ENCODE measurements around the gene SORBS1.

The SORBS1 gene

DNA sequence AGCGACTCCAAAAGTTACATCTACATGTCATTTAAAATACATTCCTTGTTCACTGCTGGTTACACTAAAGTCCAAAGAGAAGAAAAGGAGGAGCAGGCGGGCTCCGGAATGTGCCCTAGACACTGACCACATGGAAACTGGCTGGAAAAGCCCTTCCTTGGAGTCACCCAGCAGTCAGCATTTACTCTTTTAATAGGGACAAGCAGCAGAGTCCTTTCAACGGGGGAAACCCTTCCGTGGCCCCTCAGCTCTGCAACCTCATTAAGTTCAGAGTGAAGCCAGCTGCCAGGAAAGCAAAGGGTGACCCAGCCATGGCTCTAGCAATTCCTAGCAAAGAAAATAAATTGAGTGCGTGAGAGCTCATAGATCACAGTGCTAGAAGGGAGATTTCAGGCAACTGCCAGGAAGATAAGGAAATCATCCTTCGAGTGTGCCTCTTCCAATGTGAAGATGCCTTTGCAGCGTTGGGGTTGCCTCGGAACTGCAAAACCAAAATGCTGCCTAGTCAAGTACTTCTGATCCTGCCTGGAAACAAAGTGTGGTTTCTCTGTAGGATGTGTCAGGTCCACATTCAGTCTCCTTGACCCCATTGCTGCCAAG lies 101.6 kb downstream of the SORBS1 start:
- no peak for DNase-seq (ENCODE audit: low read depth)

DNA sequence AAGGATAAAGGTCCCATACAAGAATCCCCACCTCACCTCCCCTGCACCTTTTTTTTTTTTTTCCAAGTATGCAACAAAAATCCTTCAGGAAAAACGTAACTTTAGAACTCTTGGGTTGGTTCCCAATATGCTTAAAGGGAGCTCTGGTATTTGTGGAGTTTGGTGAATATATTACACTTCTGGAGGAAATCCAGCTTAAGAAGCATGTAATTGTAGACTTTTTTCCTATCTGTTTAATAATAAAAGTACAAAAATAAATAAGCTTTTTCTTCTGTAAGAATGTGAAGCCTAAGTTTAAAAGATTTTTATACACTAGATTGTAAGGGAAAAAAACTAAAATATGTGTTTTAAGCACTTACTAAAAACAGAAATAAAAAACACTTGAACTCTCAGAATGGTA lies 102.3 kb downstream of the SORBS1 start:
- DNase-seq (ENCODE audit: low read depth): no peak

DNA sequence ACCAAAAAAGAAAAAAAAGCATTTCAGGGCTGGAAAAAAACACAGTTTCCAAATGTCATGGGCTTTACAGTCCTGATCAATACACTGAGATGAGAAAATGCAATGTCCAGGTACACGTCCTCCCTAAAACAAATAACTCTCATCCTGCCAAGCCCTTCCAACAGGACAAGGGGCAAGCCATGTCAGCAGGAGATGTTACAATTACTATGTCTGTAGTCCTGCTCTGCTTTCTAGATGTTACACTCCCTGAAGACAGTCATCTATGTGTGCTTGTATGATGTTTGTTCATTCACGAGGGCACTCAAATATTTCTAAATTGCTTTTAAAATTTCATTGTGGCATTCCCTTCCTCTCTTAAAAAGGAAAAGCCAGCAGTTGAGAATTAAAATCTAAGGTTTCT lies 103.2 kb downstream of the SORBS1 start:
- DNase-seq (ENCODE audit: low read depth): no peak

DNA sequence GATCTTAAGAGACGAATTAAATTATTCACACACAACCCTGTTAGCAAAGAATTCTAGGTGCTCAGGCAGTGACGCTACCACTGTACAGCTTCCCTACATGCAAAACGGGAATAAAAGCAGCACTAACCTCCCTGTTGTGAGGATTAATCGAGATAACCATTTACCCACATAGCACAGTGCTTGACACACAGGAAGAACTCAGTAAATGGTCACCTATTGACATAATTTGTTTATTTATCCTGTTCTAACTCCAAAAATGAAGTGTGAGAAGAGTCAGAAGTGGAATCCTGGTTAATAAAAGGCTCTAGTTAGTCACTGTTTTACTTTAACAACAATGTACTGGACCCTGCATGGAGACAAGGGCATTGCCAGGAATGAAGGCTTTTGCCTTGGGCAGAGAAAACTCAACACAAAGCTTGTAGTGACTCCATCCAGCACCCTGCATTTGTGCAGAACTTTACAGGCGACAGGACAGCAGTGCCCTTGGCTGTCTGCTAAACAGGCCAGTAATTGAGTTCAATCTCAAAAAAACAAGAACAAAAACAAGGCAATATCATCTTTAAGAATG lies 103.8 kb downstream of the SORBS1 start:
- DNase-seq (ENCODE audit: low read depth): no peak

DNA sequence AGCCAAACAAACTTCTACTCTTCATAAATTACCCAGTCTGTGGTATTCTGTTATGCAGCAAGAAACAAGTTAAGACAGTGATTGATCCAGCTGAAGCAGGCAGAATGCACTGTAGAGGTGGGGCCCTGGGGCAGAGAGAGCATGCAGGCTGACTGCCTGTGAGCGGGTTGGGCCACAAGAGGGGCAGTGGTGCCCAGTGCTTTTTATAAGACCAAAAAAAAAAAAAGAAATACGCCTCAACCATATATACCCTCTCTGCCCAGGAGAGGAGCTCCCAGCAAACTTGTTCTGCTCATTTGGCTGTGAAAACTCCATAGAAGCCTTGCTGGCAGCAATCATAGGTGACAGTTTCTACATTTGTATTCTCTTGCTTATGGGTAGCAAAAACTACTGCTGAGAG lies 104.7 kb downstream of the SORBS1 start:
- no peak for DNase-seq (ENCODE audit: low read depth)

DNA sequence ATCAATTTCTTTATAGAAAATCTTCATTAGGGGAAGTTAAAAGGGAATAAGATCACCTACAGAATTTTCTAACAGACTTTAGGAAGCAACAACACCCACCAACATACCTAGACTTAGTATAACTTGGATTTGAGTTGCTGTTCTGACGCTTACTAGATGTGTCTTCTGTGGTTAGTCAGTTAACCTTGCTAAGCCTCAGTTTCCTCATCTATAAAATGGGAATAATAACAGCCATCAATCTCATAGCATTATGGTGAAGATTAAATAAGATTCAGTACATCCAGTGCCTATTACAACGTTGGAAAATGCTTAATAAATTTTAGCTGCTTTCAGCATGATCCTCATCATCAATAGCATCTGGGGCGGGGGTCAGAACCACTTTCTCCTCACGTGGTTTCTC lies 106.2 kb downstream of the SORBS1 start:
- no peak for DNase-seq (ENCODE audit: low read depth)

DNA sequence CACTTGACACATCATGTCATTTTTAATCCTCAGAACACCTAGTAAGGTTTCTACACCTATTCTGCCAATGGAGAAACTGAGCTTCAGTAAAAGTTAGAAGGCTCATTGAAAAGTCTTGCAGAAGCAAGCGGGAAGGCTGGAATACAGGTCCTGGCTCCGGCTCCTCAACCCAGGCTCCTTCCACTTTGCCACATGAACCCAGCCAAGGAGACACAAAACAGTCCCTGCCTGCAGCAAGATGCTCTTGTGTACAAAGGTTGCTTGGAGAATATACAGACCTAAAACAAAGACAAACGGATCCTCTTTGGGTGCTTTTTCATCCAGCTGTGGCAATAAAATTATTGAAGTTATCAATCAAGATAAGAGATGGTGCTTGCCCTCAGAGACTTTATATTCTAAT lies 106.8 kb downstream of the SORBS1 start:
- no peak for DNase-seq (ENCODE audit: low read depth)

DNA sequence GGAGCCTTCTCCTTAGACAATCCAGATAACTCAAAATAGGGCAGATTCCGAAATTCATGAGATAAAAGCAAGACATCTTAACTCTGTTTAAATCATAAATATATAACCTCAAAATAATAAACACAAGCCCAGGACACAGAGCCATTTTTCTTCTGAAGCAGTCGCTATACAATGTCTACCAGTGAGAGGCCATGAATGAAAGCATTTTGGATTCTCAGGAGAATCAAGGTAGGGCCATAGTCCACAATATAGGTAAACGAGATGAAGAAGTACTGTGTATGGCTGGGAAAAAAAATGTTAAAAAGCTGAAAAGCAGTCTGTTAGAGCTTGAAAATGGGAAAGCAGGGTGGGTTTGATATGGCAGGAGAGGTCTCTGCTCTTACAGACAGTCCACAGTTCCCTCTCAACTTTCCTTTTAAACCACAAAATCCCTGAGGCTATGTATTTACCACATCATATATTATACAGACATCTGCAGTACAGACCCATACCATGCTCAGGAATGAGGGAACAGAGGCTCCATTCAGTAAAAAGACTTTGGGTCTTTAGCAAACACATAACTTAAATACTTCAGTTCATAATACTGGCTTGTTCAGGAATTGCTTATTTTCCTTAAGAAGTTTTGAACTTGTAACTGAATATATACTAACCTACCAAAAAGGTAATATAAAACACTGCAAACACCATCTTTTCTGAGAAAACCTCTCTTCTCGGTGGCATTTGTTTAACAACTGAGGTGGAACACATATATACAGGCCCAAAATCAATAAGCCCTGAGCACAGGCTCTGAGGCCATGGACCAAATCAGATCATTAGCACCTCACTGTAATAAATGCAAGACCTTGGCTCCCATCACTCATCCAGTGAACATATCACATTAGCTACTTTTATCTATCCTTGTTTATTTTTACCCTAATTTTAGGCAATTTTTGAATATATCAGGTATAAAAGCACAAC lies 109.3 kb downstream of the SORBS1 start:
- DNase-seq (ENCODE audit: low read depth): no peak

DNA sequence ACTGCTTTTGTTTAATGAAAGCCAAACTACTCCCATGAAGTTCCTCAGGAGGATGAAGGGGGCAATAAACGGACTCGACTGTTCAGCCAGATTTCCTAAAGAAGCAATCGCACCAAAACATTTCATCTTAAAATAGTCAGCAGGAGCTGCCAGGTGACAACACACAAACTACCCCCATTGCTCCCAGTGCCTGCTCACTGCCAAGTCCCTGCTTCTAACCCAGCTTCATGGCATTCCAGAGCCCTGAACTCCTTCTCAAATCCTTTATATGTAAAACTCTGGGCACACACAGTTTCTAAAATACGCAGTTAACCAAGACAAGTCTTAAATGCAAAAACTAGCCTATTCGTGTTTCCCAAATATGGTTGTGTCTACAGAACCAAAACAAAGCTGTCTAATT lies 110.0 kb downstream of the SORBS1 start:
- no peak for DNase-seq (ENCODE audit: low read depth)

DNA sequence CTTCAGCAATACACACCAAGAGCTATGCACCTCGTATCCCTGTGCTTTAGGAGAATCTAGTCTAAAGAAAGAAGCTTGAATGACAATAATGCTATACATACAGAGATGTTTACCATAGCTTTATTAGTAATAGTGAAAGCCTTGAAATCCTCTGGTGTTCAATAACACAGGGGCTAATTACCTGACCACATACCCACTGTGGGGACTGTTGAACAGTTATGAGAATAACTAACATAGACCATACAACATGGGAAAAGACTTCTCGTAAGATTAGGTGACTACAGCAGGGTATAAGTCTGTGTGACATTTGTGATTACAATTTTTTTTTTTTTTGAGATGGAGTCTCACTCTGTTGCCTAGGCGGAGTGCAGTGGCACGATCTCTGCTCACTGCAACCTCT lies 111.0 kb downstream of the SORBS1 start:
- no peak for DNase-seq (ENCODE audit: low read depth)

DNA sequence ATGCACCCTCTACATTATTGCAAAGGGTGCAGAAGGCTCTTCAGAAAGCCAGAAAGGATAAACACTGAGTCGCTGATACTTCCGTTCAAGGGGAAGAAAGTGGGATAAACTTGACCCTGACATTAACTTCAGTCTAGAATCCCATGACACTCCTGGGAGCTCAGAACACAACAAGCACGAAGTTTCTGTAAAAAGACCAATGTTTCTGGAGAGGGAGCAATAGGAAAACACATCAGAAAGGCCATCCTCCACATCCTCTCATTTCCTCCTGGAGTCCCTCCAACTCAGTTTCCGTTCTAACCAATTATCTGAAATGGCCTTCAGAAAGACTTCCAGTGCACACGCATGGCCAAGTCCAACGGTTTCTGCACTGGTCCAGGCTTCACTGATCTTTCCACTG lies 113.5 kb downstream of the SORBS1 start:
- DNase-seq (ENCODE audit: low read depth): no peak

DNA sequence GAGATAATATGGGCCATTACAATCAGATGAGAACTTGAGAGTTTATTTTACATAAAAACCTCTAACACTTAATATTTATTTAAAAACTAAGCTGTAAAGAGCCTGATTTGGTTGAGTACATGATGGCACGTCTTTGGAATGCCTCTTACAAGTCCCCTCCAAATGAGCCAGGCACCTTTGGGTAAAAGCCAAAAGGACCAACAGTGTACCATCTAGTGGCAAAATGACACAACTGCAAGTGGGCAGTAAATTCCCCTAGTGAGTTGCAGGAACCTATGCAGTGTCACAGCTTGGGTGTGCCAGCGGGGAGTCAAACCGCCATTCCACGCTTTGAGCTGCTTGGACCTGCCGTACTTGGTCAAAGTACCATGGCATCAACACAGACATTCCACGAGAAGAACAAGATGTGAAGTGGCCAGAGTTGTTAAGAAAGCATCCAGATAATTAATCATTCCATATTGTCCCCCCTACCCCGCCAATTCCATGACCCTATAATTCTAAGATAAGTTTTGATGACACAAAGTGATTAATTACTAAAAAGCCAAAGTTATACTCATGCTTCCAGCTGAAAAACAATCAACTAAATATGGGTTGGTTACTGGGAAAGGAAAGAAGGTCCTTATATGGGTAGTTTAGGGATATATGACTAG lies 115.2 kb downstream of the SORBS1 start:
- peak; percentile 41 for DNase-seq (ENCODE audit: low read depth)

DNA sequence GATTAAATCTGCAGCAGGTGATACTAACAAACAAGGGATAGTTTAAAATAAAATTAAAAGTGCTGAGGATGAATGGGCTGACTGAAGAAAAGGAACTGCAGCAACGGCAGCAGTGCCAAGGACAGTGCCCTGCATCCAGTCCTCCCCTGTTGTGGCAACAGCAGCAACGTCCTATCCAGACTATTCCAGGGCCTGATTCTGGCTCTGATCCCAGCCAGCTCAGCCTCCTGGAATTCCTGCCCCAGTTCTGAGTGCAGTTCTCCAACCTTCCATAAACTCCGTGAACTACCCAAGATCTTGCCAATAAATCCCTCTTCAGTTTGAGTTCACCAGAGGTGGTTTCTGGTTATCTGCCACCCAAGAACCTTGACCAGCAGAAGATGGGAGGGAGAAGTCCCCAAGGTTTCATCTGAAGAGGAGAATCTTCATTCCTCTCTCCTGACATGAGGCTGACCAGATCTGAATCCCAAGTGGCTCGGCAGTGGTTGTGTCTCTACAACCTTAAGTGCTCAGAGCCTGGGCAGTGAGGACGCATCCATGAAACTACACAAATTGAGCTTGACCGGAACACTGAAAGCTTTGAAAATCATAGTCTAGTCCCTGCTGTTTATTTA lies 115.8 kb downstream of the SORBS1 start:
- DNase-seq (ENCODE audit: low read depth): peak; percentile 53

DNA sequence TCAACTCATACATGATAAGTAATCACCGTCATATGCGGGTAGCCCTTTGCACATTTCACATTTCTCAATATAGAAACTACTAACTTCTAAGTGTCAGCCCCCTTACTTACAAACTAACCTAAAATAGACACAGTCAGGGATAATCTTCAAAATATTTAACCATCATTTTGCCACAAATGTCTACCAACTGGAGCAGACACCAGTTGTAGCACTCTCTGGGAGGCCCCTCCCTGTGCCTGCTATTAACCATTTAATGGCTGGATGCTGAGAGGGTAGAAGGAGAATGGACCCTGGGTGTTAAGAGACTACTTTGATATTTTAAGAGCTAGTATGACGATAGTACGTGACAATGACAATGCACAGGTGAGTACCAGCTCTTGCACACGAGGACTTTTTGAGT lies 116.4 kb downstream of the SORBS1 start:
- DNase-seq (ENCODE audit: low read depth): no peak

DNA sequence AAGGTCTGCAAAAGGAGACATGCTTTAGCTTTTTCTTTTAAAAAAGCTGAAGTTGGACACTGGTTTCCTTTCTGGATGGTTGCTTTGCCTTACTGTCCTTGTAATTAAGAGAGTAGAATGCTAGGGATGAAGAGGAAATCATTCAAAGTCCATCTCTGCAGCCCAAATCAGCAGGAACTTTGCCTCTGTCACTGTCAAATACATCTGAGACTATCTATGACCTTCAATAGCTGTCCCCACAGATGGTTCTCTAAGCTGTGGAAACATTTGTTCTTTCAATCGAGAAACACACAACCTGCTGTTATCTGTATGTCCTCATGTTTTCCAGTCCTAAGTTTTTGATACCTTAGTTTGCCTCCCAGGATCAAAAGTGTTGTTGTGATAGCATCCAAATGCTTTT lies 117.5 kb downstream of the SORBS1 start:
- no peak for DNase-seq (ENCODE audit: low read depth)

DNA sequence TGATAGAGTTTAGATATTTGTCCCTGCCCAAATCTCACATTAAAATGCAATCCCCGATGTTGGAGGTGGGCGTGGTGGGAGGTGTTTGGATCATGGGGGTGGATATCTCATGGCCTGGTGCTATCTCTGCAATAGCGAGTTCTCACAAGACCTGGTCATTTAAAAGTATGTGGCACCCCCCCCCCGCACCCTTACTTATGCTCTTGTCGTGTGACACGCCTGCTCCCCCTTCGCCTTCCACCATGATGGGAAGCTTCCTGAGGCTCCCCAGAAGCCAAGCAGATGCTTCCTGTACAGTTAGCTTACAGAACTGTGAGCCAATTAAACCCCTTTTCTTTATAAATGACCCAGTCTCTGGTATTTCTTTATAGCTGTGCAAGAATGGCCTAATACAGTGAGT lies 118.8 kb downstream of the SORBS1 start:
- DNase-seq (ENCODE audit: low read depth): no peak

DNA sequence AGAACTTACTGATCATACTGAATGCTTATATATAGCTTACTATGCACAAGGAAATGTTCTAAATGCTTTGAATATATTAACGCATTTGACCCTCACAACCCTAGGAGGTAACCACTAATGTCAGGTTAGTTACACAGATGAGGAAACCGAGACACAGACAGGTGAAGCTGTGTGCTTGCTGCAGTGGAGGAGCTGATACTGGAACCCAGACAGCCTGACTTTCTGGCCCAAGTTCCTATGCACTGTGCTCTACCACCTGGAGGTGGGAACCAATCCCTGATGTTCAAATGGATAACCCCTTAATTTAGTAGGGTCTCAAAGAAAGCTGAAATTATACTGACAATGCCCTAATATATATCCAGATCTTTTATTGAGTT lies 119.6 kb downstream of the SORBS1 start:
- DNase-seq (ENCODE audit: low read depth): no peak

DNA sequence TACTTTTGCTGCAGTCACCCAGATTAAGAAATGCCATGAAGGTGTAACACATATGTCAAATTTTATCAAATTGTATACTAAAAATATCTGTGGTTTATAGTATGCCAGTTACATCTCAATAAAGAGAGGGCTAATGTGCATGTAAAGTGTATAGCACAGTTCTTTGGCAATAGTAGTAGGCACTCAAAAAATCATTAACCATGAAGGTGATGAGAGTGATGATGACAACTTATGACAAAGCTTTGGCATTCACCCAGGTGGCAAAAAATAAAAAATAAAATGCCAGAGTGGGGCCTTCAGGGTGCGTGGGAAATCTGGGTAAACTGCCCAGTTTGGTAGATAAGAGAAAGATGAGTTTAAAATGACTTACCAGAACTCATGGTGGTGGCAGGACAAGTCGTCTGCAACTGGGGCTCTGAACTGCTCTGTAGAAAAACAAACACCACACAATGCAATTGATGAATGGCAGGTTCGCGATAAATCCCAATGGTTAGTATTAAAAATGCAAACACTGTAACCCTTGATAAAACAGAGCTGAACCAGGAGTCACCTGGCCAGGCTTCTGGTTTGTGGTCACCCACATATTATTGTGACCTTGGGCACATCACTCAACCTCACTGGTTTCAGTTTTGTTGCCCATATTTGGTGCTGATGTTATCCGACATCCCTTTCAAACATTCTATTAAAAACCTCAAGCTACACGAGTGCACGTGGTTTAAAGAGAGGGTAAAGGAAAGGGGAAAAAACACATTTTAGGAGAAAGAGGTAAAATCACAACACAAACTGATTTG lies 120.2 kb downstream of the SORBS1 start:
- no peak for DNase-seq (ENCODE audit: low read depth)

DNA sequence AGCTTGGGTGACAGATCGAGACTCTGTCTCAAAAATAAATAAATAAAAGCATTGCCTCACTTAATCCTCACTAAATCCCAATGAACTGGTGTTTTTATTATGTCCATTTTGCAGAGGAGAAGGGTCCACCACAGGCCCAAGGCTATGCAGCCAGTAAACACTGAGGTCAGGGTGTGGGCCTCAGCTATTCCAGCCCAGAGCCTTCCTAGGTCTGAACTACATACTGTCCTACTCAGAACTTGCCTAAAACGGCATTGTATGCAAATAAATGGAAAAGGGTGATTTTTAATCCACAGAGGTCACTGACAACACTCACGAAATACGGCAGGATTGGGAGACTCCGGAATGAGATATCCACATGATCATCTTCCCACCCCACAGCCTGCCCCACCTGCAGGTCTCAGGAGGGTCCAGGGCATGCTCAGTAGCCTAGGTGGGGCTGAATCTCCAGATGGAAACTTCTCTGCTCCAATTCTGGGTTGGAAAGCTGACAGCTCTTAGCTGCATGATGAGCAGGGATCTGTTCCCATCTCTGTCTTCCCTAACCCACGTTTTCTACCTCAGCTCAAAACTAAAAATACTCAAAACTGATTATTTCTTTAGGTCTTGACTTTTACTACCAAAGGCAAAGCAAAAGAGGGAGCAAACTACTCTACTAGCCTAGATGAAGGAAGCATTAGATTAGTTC lies 121.0 kb downstream of the SORBS1 start:
- DNase-seq (ENCODE audit: low read depth): no peak

DNA sequence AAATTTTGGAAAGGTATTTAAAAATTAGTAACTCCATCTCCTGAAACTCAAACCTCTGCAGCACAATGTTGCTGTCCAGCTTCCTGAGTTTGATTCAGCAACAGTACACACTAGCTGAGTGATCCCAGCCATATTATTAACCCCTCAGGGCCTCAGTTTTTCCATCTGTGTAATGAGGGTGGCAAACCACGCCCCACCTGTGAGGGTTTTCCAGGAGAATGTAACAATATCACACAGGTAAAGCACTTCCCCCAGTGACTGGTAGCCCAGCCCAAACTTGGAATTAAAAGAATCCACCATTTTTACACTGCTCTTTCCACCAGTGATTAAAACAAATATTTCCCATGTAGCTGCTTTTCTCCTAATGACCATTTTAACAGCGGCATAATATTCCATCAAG lies 122.4 kb downstream of the SORBS1 start:
- no peak for DNase-seq (ENCODE audit: low read depth)

DNA sequence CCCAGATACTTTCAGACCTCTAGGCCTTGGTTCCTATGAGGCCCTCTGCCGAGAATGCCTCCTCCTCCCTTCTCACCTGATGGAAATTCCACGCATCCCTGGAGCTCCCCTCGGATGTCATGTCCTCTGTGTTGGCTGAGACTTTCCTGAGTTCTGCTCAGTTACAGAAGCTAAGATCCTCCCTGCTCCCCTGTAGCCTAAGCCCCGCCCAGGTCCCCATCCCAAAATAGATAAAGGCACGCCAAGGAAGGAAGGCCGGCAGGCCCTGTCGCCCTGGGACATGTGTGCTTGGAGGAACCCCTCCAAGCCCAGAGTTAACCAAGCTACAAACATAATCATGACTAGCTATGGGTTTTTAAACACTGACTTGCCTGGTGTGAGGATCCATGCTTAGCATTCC lies 123.5 kb downstream of the SORBS1 start:
- no peak for DNase-seq (ENCODE audit: low read depth)
